Thoracic aorta endothelial cell (primary cell): ENCODE data around the gene TRIM72. TPM values are rescaled to one million over a fixed set of nuclear protein-coding genes. Genes with fewer than 3 reads are reported as not detected.

ENCODE experiments used
- small RNA-seq: library from RNA; depleted of rRNA; stranded (forward); fragments of <200 nt; gene quantifications from one replicate; pipeline ENCODE3, GENCODE V24; 2012
- total RNA-seq: library from RNA; depleted of rRNA; stranded (reverse); fragments of >200 nt; gene quantifications from 2 replicates; pipeline ENCODE4 v1.2.3, GENCODE V29; 2012

Gene TRIM72, protein sequence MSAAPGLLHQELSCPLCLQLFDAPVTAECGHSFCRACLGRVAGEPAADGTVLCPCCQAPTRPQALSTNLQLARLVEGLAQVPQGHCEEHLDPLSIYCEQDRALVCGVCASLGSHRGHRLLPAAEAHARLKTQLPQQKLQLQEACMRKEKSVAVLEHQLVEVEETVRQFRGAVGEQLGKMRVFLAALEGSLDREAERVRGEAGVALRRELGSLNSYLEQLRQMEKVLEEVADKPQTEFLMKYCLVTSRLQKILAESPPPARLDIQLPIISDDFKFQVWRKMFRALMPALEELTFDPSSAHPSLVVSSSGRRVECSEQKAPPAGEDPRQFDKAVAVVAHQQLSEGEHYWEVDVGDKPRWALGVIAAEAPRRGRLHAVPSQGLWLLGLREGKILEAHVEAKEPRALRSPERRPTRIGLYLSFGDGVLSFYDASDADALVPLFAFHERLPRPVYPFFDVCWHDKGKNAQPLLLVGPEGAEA
- not detected in 2 replicates for total RNA-seq

DNA sequence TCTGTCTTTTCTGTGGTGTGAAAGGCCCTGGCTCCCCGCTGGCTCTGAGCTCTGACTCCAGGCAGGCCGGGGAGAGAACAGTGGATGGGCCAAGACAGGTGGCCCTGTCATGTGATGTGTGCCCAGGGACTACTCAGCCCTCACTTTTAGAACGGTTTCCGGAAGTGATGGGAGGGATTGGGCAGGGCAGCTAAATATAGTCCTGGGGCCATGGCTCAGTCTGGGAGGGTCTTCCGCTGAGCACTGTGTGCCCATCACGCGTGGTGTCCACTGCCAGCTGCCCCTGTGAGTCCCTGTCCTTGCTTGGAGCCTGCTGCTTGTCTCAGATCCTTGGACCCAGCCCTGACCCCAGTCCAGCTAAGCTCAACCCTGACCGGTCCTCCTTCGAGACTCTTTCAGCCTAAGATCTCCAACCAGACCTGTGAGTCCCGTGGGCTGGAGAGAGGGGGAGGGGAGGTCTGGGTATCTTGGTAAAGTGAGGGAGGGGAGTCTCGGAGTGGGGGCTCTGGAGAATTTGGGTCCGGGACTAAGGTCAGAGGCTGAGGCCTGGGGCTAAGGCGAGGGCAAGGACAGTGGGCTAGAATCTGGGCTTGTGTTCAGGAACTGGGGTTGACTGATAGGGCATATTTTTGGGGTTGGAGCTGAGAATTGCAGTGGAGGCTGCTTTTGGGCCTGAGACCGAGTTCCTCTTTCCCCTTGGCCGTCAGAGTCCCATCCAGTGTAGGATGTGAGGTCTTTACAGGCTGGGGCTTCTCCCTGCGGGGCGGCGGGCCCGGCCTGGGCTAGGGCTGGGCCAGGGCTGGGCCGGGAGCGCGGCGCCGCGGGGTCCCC lies at the start of gene TRIM72:
Gene TRIM72 (plus strand): TSS at position 243 of the 831 bp plus-strand sequence. CDS start 620 bp downstream, outside the sequence.

DNA sequence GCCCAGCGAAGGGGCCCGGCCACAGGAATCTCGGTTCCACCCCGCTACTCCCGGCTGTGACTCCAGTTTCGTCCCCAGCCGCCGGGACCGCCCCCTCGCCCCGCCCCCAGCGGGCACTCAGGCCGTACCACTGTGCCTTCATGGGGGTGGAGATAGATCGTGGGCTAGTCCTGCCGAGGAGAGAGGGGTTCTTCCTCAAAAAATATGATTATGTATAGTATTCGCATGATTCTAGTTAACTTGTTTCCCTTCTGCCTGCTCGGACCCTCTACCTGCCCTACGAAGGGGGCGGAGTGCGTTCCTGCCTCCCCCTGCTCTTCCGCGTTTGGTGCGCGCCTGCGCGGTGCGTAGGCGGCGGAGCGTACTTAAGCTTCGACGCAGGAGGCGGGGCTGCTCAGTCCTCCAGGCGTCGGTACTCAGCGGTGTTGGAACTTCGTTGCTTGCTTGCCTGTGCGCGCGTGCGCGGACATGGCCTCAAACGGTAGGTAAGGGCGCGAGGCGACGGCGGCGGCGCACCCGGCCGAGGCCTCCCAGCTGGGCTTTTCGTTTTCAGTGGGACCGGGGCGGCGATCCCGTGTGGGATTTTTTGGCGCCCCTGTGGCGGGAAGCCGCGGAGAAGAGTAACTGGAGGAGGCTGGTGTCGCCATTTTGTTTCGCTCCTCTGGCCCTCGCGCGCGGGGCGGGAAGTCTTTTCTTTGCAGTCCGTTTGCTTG lies 34.0 kb upstream of the TRIM72 start, which contains the start of gene FUS:
Gene FUS (plus strand): TSS at position 393 of the 713 bp plus-strand sequence. CDS start 76 bp downstream, at position 469.

DNA sequence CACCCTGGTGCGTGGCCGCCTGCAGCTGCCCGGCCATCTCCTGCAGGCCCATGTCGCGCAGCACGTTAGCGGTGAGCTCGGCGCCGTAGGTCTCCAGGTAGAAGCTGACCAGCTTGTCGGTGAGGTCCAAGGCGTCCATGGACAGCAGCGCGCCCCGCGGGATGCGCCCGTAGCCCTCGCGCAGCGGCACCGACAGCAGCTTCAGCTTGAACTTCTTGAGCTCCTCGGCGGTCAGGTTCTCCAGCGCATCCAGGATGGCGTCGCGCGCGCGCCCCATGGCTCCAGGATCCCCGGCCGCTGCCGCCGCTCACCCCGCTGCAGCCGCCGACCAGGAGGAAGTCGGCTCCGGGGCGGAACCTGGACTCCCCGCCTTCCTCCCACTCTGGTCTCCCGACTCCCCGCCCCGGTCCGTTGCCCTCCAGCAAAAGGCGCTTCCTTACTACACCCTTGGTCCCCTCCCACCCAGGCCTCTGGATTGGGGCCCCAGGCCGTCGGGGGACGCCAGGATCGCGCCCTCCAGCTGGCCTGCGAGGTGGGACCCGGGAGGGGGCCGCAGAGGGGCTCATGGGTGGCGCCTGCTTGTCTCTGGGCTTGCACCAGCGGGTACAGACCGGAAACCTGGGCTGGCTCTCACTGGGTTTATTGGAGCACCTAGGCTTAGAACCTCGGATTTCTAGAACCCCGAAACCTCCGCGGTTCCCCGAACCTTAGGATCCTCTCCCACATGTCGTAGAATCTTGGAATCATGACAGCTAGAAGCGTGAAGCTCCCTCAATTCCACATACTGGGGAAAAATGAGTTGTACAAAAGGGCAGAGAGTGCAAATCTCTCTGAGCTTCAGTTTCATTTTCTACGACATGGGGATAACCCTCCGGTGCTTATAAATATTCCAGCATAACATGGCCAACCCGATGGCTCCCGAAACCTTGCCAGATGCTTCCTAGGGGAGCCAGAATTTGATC lies 11.2 kb upstream of the TRIM72 start, which contains the start of gene PYCARD:
Gene PYCARD (minus strand): TSS at position 347 of the 962 bp plus-strand sequence. CDS start 70 bp downstream, at position 277.

DNA sequence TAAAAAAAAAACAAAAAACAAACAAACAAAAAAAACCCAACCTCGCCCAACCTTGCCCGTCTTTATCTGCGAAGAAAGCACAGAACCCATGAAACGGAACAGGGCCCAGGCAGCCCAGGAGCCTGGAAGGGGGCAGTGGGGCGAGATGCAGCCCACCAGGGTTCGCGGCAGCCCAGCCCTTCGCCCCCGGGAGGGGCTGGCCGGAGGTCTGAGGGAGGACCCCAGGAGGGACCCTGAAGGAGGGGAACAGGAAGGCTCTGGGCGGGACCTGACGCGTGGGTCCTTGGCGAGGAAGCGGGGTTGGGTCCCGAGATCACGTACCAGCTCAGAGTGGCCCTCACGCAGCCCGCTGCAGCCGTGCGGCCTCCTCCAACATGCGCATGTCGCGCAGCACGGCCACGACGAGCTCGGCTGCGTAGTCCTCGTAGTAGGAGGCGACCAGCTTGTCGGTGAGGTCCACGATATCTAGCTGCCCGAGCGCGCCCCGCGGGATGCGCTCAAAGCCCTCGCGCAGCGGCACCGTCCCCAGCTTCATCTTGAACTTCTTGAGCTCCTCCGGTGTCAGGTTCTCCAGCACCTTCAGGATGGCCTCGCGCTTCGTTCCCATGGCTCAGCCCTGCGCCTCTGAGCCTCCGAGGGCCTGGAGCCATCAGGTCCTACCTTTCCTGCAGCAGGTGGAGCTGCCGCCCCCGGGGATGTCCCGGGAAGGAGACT lies 2.7 kb downstream of the TRIM72 start, which contains the start of gene PYDC1:
Gene PYDC1 (minus strand): TSS at position 714 of the 714 bp plus-strand sequence. CDS start 107 bp downstream, at position 607.

Small RNAs within 50 kb of the gene (small RNA-seq; reads per million reads assigned to genes)
- gene AC009088.4 (not detected), gene NDUFA3P6 (not detected)

Other genes starting within 250 kb of the TRIM72 start
- 3.7 and 4.7 TPM in 2 replicates for gene HSD3B7, start 228.9 kb upstream of the TRIM72 start, total RNA-seq
- gene STX1B, start 203.5 kb upstream of the TRIM72 start, total RNA-seq, result 0.27 and 0.36 TPM in 2 replicates
- 22.2 and 26.3 TPM in 2 replicates for gene STX4, start 180.6 kb upstream of the TRIM72 start, total RNA-seq
- gene ZNF668, start 139.9 kb upstream of the TRIM72 start, total RNA-seq, result 6.6 and 8.9 TPM in 2 replicates
- 12.2 and 15.3 TPM in 2 replicates for gene ZNF646, start 139.7 kb upstream of the TRIM72 start, total RNA-seq
- gene PRSS53, start 125.2 kb upstream of the TRIM72 start, total RNA-seq, result 1.1 and 1.5 TPM in 2 replicates
- gene VKORC1, start 119.3 kb upstream of the TRIM72 start, total RNA-seq, result 65.3 and 77.1 TPM in 2 replicates
- gene BCKDK, start 105.7 kb upstream of the TRIM72 start, total RNA-seq, result 42.0 and 51.4 TPM in 2 replicates
- gene KAT8, start 96.5 kb upstream of the TRIM72 start, total RNA-seq, result 24.1 and 31.4 TPM in 2 replicates
- not detected in 2 replicates for gene PRSS8, start 78.4 kb upstream of the TRIM72 start, total RNA-seq
- 0.13 and 0.14 TPM in 2 replicates for gene PRSS36, start 64.1 kb upstream of the TRIM72 start, total RNA-seq
- gene FUS, start 34.0 kb upstream of the TRIM72 start, total RNA-seq, result 87.8 and 92.3 TPM in 2 replicates
- 28.4 and 51.2 TPM in 2 replicates for gene PYCARD, start 11.4 kb upstream of the TRIM72 start, total RNA-seq
- gene PYDC1, start 3.0 kb downstream of the TRIM72 start, total RNA-seq, result not detected in 2 replicates
- not detected in 2 replicates for gene ITGAM, start 45.9 kb downstream of the TRIM72 start, total RNA-seq
- gene ITGAX, start 141.1 kb downstream of the TRIM72 start, total RNA-seq, result 0.27 and 2.9 TPM in 2 replicates
- not detected in 2 replicates for gene ITGAD, start 179.2 kb downstream of the TRIM72 start, total RNA-seq
- not detected in 2 replicates for gene COX6A2, start 214.2 kb downstream of the TRIM72 start, total RNA-seq
- gene ZNF843, start 228.7 kb downstream of the TRIM72 start, total RNA-seq, result 0.13 and 0.14 TPM in 2 replicates
- gene ARMC5, start 245.4 kb downstream of the TRIM72 start, total RNA-seq, result 18.0 and 21.4 TPM in 2 replicates